Large intestine (tissue), 12 donors: Measurements from ENCODE around the gene RIN2. TPM values are rescaled to one million over a fixed set of nuclear protein-coding genes. Genes with fewer than 3 reads are reported as not detected.

ENCODE experiments used
- DNase-seq, 2 donors: peaks; one replicate each; pipeline versions ENCODE4 v3.0.0 to v3.0.0-alpha.2; 2013
- H3K27ac ChIP-seq: one replicate; pipeline ENCODE4 v1.5.1; 2013; ENCODE audit warnings: low read length
- H3K27me3 ChIP-seq: 2 replicates; pipeline ENCODE4 v1.6.1; 2013; ENCODE audit warnings: low read length; ENCODE audit not compliant: control insufficient read depth, insufficient read depth
- H3K36me3 ChIP-seq: 2 replicates; pipeline ENCODE4 v1.6.1; 2013; ENCODE audit warnings: low read length; ENCODE audit not compliant: control insufficient read depth, insufficient read depth
- H3K4me1 ChIP-seq: one replicate; pipeline ENCODE4 v1.6.1; 2013; ENCODE audit warnings: low read length; ENCODE audit not compliant: control insufficient read depth, insufficient read depth
- H3K4me3 ChIP-seq: one replicate; pipeline ENCODE4 v1.5.1; 2013; ENCODE audit warnings: low read length
- H3K9me3 ChIP-seq: one replicate; pipeline ENCODE4 v1.6.1; 2013; ENCODE audit warnings: mild to moderate bottlenecking, low read depth, low read length, moderate library complexity; ENCODE audit not compliant: control insufficient read depth
- WGBS: methylation state at CpG from one replicate; pipeline ENCODE4 v1.1.5; 2013; ENCODE audit warnings: low lambda C conversion rate; ENCODE audit not compliant: insufficient coverage; 5-methylcytosine and 5-hydroxymethylcytosine counted together
- long read RNA-seq, 11 donors: transcript quantifications; one replicate each; lab custom pipeline, GENCODE V29; 2026
- polyA plus RNA-seq: library from polyadenylated mRNA; unstranded; fragments of 120-200 nt; gene quantifications from one replicate; pipeline ENCODE4 v1.2.1, GENCODE V29; 2013

RIN2 gene, protein sequence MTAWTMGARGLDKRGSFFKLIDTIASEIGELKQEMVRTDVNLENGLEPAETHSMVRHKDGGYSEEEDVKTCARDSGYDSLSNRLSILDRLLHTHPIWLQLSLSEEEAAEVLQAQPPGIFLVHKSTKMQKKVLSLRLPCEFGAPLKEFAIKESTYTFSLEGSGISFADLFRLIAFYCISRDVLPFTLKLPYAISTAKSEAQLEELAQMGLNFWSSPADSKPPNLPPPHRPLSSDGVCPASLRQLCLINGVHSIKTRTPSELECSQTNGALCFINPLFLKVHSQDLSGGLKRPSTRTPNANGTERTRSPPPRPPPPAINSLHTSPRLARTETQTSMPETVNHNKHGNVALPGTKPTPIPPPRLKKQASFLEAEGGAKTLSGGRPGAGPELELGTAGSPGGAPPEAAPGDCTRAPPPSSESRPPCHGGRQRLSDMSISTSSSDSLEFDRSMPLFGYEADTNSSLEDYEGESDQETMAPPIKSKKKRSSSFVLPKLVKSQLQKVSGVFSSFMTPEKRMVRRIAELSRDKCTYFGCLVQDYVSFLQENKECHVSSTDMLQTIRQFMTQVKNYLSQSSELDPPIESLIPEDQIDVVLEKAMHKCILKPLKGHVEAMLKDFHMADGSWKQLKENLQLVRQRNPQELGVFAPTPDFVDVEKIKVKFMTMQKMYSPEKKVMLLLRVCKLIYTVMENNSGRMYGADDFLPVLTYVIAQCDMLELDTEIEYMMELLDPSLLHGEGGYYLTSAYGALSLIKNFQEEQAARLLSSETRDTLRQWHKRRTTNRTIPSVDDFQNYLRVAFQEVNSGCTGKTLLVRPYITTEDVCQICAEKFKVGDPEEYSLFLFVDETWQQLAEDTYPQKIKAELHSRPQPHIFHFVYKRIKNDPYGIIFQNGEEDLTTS
- 20.3 TPM for polyA plus RNA-seq
- long read RNA-seq, donor 1, partial matches to known transcripts: 0 of 1 reads
- long read RNA-seq, donor 1, other reads (novel, unspliced or antisense): 0 of 1 reads
- long read RNA-seq, donor 2, full-length matches to known transcripts: 1 of 1 reads
- long read RNA-seq, donor 2, partial matches to known transcripts: 0 of 1 reads
- long read RNA-seq, donor 2, other reads (novel, unspliced or antisense): 0 of 1 reads
- long read RNA-seq, donor 3, partial matches to known transcripts: 16 of 16 reads
- long read RNA-seq, donor 3, other reads (novel, unspliced or antisense): 0 of 16 reads
- long read RNA-seq, donor 4: 0 reads
- long read RNA-seq, donor 5: 0 reads
- long read RNA-seq, donor 6, partial matches to known transcripts: 33 of 33 reads
- long read RNA-seq, donor 6, other reads (novel, unspliced or antisense): 0 of 33 reads
- long read RNA-seq, donor 7: 0 reads
- long read RNA-seq, donor 8: 0 reads
- long read RNA-seq, donor 9: 0 reads
- long read RNA-seq, donor 10: 0 reads
- long read RNA-seq, donor 11: 0 reads

DNA sequence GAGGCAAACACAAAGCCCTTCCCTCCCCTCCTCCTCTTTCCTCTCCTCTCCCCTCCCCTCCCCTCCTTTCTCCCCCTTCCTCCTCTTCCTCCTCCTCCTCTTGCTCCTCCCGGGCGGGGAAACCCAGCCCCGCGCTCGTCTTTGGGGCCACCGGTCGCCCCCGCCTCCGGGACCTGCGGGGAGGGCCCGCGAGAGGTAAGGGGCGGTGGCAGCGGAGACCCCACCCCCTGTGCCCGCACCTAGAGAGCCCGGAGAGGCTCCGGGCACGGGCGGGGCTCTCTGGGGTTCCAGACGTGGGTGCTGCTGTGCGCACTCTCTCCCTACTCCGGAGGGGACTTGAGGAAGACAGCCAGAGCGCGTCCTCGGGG lies at the start of gene RIN2:
RIN2 (plus strand) TSS at position 126 of the 368 bp plus-strand sequence. CDS start 131,344 bp downstream, outside the sequence.
- Histone ChIP-seq H3K36me3 (no peaks in the 10 kb centered on the region), H3K4me3 (peak within 1 kb of the TSS; percentile 70), H3K4me1 (peaks cover 7% of the 10 kb centered on the region), H3K9me3 (no peaks in the 10 kb centered on the region), H3K27me3 (no peaks in the 10 kb centered on the region), H3K27ac (peak within 1 kb of the TSS; percentile 93)
- WGBS: no CpG with 5 or more reads among the region's 25 CpGs
- DNase-seq: peak in 1 of 2 donors; percentile 53

DNA sequence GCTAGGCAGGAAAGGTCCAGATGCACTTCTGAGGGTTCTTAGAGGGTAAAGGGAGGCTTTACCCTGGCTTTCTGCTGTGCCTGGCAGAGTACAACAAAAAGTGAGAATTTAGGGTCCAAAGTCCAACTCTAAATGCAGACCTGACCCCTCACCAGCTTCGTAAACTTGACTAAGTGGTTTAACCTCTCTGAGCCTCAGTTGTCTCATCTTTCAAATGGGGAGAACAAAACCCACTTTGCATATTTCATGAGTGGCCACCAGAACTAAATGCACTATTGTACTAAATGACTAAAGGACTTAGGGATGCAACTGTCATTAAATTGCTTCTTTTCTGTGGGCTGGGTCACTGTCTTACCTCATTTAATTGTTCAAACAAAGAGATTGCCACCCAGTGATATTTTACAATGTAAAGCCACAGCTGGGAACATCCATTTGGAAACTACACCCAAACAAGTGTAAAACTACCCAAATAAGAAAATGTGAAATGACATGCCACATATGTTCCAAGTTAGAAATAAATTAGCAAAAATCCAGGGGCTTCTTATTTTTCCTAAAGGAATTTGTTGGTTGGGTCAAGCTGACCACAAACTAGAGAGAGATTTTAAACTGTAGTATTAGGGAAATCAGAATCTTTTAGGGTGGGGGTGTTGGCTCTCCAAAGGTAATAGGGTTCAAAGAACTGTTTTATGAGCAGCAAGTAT lies 48.3 kb upstream of the RIN2 start:
- no CpG with 5 or more reads among the region's 1 CpG for WGBS
- Histone ChIP-seq H3K27me3 (no peaks in the 10 kb centered on the region), H3K4me1 (peaks cover 28% of the 10 kb centered on the region), H3K9me3 (no peaks in the 10 kb centered on the region), H3K27ac (peak overlapping the region; percentile 39), H3K36me3 (no peaks in the 10 kb centered on the region), H3K4me3 (no peak overlapping the region)
- peak in 1 of 2 donors; percentile 7 for DNase-seq

DNA sequence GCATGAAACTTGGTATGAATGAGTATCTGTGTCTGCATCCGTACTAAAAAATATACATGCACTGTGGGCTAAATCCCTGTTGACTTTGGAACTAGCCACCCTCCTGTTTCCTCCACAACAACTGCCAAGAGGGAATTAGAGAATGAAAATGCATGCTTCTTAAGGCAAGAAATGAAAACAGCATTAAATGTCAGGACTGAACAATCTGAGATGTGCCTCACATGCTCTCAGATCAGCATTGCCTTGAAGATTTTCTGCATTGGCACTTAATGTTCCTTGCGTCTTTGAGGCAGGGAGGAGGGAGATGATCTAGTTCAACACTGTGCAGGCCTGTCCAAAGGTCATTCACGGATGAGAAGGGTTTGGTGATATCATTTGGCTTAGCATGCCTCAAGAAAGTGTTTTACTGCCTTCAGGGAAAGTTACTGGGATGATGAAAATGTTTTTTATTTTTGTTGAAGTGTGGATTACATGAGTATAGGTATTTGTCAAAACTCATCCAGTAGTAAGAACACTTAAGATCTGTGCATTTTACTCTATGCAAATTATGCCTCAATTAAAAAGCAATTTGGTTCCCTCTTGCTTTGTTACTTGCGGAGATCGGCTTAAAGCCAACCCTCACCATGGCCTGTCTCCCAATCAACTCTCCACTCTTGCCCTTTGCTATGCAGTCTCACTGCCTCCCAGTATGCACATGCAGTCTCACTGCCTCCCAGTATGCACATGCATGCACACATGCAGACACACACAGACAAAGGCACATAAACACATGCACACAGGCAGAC lies 47.5 kb upstream of the RIN2 start:
- Histone ChIP-seq H3K4me3 (no peak overlapping the region), H3K27ac (peak overlapping the region; percentile 39), H3K27me3 (no peaks in the 10 kb centered on the region), H3K4me1 (peaks cover 32% of the 10 kb centered on the region), H3K9me3 (no peaks in the 10 kb centered on the region), H3K36me3 (no peaks in the 10 kb centered on the region)
- no CpG with 5 or more reads among the region's 5 CpGs for WGBS
- peak; percentile 57 to 83 for DNase-seq

DNA sequence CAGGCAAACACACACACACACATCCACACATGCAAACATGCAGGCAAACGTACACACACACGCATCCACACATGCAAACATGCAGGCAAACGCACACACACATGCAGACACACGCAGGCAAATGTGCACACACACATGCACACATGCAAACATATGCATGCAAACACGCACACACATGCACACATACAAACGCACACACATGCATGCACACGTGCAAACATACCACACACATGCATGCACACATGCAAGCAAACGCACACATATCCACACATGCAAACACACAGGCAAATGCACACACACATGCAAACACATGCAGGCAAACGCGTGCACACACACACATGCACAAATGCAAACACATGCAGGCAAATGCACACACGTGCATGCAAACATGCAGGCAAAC lies 46.9 kb upstream of the RIN2 start:
- no peak overlapping the region for H3K4me3 ChIP-seq
- H3K27me3 ChIP-seq: no peaks in the 10 kb centered on the region
- H3K9me3 ChIP-seq: no peaks in the 10 kb centered on the region
- no peaks in the 10 kb centered on the region for H3K36me3 ChIP-seq
- H3K27ac ChIP-seq: no peak overlapping the region
- DNase-seq: no peak
- WGBS: no CpG with 5 or more reads among the region's 11 CpGs
- H3K4me1 ChIP-seq: peaks cover 32% of the 10 kb centered on the region

DNA sequence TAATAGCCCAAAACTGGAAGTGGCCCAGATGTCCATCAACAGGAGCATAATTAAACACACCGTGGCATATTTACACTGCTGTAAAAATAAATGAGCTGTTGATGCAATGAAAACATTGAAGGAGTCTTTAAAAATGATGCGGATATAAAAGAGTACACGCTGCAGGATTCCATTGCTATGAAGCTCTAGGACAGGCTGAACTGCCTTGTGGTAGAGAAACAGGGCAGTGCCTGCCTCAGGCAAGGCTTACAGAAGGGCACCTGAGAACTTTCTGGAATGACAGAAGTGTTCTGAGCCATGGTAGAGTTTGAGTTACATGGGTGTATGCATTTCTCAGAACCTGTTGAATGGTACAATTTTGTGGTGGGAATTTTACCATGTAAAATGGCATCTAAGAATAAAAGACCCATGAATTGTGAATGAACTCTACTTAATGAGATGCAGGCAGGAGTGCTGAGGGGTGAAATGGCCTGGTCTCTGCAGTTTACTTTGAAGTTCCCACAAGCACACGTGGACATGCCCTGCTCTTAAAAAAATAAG lies 45.3 kb upstream of the RIN2 start:
- 57% methylated on average over 2 of the region's 4 CpGs for WGBS
- peaks cover 32% of the 10 kb centered on the region for H3K4me1 ChIP-seq
- H3K27ac ChIP-seq: no peak overlapping the region
- H3K4me3 ChIP-seq: no peak overlapping the region
- H3K36me3 ChIP-seq: no peaks in the 10 kb centered on the region
- H3K27me3 ChIP-seq: no peaks in the 10 kb centered on the region
- H3K9me3 ChIP-seq: no peaks in the 10 kb centered on the region
- no peak for DNase-seq

DNA sequence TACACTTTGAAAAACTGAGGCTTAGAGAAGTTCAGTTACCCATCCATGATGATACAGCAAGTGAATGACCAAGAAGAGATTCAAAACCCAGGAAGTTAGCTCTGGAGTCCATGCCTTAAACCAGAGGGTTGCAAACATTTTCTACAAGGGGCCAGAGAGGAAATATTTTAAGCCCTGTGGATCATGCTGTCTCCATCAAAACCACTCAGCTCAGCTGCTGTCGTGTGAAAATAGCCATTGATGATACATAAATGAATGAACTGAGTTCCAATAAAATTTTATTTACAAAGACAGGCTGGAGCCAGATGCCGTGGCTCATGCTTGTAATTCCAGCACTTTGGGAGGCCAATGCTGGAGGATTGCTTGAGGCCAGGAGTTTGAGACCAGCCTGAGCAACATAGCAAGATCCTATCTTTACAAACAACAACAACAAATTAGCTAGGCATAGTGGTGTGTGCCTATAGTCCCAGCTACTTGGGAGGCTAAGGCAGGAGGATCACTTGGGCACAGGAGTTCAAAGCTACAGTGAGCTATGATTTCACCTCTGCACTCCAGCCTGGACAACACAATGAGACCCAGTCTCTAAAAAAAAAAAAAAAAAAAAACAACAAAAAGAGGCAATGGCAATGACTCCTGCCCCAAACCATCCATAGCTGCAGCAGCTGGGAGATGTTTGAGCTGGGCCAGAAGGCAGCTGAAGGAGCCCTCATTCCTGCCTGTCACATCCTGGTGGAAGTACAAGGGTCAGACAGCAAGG lies 44.1 kb upstream of the RIN2 start:
- peaks cover 32% of the 10 kb centered on the region for H3K4me1 ChIP-seq
- DNase-seq: peak in 1 of 2 donors; percentile 31
- no peaks in the 10 kb centered on the region for H3K9me3 ChIP-seq
- 60% methylated on average over 1 of the region's 2 CpGs for WGBS
- H3K27ac ChIP-seq: peak overlapping the region; percentile 62
- no peaks in the 10 kb centered on the region for H3K36me3 ChIP-seq
- H3K4me3 ChIP-seq: no peak overlapping the region
- no peaks in the 10 kb centered on the region for H3K27me3 ChIP-seq

DNA sequence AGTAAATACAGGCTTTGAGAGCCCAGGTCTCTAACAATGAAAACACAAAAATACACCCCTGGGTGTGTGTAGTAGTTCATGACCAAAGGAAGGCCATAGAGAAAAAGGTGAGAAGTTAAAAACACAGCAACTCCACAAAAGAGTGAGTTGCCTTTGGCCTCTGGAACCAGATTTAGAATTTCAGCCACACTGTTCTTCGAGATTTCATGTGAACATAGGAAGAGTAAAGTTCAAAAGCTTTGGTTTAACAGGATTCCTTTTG lies 43.5 kb upstream of the RIN2 start:
- peak in 1 of 2 donors; percentile 75 for DNase-seq
- H3K9me3 ChIP-seq: no peaks in the 10 kb centered on the region
- no CpG with 5 or more reads among the region's 1 CpG for WGBS
- H3K4me1 ChIP-seq: peaks cover 32% of the 10 kb centered on the region
- H3K27me3 ChIP-seq: no peaks in the 10 kb centered on the region
- no peak overlapping the region for H3K4me3 ChIP-seq
- H3K27ac ChIP-seq: peak overlapping the region; percentile 62
- no peaks in the 10 kb centered on the region for H3K36me3 ChIP-seq

DNA sequence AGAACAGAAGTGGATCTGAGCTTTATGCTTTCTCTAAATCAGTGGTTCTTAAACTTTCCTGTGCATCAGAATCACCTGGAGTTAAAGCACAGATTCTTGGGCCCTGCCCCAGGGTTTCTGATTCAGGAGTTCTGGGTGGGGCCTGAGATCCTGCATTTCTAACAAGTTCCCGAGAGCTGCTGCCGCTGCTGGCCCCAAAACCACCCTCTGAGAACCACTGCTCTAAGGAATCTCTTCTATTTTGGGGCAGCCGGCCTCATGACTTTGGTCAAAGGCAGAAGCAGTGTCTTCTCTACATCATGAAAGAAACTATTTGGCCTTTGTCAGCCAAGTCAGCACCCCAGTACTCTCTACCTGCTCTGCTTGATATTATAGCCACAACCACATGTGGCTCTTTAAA lies 42.1 kb upstream of the RIN2 start:
- Histone ChIP-seq H3K4me1 (peaks cover 24% of the 10 kb centered on the region), H3K27ac (no peak overlapping the region), H3K4me3 (no peak overlapping the region), H3K36me3 (no peaks in the 10 kb centered on the region), H3K9me3 (no peaks in the 10 kb centered on the region), H3K27me3 (no peaks in the 10 kb centered on the region)
- DNase-seq: no peak
- no CpG with 5 or more reads among the region's 3 CpGs for WGBS
